HK-2 (cell line): ENCODE data around the gene DIDO1.

Experiments used
- DNase-seq: peaks from one replicate; pipeline ENCODE4 v3.0.0-alpha.2; 2018; ENCODE audit not compliant: unreplicated experiment

Gene DIDO1

DNA sequence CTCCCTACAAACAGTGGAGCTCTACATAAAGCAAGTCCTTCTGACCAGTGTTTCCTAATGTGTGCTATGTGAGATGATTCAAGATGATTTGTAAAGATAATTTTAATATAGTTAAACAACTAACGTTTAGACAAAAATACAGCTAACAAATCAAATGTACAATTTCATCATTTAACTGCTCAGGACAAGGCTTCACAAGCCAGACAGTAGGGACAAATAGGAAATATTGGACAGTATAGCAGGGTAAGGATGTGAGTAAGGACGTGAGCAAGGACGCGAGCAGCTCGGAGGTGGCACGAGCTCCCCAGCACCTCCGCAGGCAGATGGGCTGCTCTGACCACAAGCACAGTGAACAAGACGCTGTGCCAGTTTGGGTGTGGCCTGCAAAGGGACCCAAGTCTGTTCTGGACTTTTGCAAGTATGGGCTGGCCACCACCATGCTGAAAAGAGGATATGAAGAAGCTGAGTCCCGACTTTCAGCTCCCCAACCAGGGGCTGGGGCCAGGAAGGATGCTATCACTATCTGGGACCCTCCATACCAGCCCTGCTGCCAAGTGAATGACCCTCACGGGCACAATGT lies 14.5 kb downstream of the DIDO1 start:
- no peak for DNase-seq

GRCh38 chr20:62910777-62911497 lies 15.4 kb downstream of the DIDO1 start:
- DNase-seq, result no peak

GRCh38 chr20:62910217-62910766 lies 16.0 kb downstream of the DIDO1 start:
- no peak for DNase-seq

GRCh38 chr20:62908971-62909791 lies 17.1 kb downstream of the DIDO1 start:
- DNase-seq, result no peak

DNA sequence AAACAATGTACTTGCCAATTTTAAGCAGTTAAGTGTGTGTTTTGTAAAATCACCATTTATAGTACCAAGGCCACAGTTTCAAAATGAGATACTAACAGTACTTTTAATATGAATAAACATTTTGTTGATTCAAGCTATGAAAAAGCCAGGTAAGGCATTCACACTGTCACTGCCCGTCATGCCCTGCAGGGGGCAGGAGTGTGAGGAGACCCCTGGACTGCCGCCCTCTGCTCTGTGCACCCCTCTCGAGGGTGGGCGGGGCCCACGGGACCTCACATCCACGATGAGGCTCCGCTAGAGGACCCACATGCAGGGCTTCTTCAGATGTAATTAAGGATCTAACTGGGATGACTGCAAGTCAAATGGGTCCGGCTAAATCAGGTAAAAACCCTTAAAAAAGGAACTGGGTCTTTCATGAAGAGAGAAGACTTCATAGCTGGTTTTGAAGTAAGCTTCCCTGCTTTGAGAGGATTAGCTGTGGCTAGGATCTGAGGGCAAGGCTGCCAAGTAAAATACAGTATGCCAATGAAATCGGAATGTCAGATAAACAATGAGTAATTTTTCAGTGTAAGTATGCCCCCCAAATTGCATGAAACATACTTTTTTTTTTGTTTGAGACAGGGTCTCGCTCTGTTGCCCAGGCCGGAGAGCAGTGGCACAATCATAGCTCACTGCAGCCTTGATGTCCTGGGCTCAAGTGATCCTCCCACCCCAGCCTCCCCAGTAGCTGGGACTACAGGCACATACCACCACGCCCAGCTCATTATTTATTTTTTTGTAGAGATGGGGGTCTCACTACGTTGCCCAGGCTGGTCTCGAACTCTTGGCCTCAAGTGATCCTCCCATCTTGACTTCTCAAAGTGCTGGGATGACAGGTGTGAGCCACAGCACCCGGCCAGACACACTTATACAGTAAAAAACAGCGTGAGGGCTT lies 18.7 kb downstream of the DIDO1 start:
- DNase-seq, result no peak

DNA sequence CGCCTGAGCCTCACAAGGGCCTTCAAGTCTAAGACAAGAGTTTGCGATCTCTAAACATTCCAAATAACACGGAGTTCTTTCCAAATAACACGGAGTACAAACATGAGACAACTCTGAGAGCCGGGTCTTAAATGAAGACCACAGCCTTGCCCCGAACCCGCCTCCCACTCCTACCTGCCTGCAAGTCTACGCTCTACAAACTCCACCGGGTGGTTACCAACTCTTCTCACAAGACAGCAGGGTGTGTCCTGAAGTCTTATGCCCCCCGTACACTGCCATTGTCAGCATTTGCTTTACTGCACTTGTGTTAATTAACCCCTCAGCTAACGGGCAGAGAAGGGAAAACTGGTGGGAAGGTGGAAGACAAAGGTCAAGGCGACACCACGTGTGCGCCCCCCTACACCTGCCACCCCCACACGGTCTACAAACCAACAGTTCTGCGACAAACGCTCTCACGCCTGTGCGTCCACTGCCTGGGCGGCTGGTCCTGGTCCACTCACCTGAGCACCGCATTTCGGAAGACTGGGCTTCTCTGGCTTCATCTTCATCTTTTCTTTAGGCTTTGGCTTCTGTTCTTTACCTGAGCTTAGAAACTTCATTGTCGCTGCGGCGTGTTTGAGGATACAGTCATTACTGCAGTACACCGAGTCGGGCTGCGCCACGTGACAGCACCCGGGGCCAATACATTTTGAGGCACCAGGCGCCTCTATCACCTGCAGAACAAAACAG lies 19.5 kb downstream of the DIDO1 start:
- DNase-seq, result no peak

GRCh38 chr20:62906209-62906608 lies 20.1 kb downstream of the DIDO1 start:
- DNase-seq, result no peak

DNA sequence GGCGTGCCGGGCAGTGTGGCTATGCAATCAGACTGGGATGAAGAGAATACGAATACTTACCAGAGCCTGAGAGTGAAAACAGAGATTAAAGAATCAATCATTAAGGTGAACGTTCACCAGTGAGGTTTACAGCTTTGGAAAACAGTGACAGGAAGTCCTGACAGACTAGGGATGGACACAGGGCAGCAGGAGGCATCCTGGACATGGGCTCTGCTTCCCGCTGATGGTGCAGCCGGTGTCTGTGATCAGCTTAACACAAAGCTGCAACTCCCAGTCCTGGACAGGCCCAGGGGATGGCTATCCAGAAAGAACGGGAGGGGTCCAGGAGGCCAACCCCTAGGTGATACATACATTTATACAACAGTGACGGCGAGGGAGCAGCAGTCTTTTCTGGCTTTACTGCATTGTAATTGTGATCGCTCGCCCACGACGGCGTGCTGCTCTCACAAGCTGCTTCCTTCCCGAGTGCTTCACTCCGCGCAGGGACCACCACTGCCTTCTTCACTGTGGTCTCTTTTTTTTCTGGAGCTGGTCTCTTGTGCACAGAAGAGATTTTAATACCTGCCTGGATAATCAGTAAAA lies 20.7 kb downstream of the DIDO1 start:
- DNase-seq, result no peak

GRCh38 chr20:62902926-62903615 lies 23.2 kb downstream of the DIDO1 start:
- DNase-seq, result no peak

DNA sequence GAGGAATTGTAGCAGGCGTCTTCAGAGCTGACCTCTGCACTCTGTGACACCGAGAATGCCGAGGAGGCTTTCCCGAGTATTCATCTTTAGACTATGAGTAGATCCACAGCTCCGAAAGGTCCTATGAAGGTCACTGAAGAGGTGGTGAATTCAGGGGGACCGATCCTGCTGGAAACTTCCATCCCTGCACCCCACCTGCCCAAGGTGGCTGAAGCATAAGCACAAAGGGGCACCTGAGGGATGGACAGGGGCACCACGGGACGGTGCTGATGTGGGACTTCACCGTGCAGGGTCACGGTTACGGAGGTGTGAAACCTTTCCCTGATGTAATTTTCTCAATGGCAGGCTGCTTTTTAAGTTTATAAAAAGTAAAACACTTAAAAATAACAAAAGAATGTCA lies 24.4 kb downstream of the DIDO1 start:
- DNase-seq, result no peak

DNA sequence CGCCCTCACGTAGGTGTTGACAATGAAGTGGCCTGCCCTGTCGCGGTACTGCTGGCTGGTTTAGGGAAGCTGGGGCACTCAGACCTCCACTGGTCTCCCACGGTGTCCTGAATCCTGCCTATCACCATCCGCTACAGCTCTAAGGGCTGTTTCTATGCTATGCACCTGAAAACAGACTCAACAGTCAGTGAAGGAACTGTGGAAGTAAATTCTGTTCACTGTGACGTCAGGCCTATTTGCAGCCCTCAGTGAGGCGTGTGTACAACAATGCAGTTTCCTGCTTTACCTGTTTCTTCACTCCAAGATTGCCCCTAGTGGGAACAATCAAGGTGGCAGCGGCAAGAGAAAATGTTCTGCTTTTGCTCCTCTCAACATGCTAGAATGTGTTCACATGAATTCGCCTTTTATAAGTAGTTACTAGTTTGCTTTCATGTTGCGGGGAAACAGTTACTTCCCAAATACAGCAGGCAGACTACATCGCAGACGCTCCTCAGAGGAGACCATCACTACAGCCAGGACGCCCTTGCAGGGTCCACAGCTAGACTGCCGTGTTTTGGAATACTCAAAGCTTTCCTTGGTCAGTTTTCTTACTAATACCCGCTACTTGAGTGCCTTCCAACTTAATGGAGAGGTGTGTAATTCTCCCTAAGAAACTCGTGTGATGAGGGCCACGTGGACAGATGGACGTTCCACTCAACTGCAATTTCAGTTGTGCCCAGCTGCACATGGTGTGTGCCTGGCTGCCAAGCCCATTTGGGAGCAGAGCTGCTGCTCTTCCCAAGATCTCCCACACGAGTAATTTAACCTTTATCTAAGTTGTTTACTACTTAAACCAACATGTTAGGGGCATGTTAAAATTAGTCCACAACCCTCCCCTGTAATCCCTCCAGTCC lies 25.4 kb downstream of the DIDO1 start:
- no peak for DNase-seq

- peak; percentile 70 for DNase-seq
These were observed 26.1 kb downstream of the DIDO1 start for GRCh38 chr20:62900052-62900691.

GRCh38 chr20:62899633-62900051 lies 26.7 kb downstream of the DIDO1 start:
- no peak for DNase-seq

DNA sequence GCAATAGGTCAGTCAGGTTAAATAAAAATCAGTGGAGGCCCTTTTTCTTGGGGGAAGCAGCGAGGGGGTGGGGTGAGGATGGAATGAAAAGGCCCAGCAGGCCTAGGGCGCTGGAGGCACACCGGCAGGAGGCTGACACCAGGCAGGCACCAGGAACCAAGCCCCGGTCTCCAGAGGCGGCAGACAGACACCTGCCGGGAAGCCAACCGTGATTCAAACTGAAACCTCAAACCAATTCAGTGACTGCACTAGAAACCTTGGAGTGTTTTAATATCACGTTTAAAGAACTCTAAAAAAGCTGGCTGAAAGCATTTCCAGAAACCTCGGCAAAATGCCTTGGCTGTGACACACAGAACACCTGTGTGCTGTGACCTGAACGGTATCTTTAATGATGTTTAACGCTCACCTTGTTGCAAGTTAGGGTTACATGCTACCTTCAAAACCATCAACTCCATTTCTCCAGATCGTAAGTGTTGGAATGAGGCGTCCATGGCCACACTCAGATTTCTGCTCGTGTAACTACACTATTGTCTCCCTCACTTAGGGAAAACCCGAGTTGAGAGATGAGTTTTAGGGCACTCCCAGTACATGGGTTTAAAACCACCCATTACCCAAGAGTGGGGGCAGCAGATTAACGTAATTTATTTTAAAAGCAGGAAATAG lies 27.2 kb downstream of the DIDO1 start:
- DNase-seq, result no peak

DNA sequence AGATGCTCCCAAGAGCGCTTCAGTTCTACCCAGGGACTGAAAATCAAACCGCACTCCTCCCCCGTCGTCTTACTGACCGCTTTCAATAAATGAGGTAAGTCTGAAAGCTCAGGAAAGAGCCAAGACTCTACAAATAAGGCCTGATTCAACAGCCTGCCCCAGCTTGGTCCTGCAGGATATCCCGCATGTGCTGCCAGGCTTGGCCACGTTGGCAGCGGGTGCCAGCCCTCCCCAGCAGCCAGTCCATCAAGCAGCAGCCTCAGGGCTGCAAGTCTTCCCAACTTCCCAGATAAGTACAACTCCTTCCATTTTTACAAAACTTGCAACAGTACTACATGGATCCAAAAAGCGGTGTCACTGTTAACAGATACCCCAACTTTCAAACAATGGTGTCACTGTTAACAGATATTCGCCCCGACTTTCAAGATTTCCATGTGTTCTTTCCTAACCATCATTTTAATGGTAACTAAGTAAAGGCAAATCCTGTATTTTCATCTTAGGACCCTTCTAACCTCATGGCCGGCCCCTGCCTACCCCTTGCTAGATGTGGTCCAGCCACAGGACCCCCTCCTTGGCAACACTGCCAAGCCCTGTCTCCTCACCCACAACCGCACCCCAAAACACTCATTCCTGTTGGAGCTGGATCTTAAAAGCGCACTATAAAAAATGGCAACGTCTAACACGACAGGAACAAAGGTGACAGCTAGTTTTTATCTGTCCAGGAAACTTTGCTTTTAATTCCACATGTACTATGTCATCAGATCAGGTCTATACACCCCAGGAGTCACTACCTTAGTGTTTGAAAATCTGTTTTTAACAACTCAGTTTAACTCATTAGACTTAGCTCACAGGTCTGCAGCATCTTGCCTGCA lies 28.0 kb downstream of the DIDO1 start:
- DNase-seq, result no peak

DNA sequence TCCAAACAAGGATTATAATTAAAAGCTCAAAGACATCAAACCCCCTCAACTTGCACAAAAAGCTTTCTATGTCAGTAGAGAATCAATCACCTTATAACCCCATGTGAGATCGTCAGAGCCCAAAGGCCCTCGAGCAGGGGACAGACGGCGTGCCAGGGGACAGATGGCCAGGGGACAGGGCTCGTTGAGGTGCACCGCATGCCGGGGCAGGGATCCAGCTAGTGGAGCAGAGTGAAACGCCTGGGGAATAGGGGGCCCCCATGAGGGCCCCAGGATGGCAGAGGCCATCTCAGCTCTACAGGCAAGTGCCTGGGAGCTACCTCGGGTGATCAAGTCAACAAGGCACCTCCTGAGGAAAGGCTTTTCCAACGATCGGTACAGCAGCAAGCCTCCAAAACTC lies 28.6 kb downstream of the DIDO1 start:
- DNase-seq, result no peak

- DNase-seq, result no peak
These were observed 29.8 kb downstream of the DIDO1 start for GRCh38 chr20:62896526-62896925.
